Measurements from ENCODE around the gene THAP10. TPM values are rescaled to one million over a fixed set of nuclear protein-coding genes. Genes with fewer than 3 reads are reported as not detected.

The THAP10 gene
- polyA plus RNA-seq, 3 donors: 0.12 to 0.30 (median 0.15) TPM

GRCh38 chr15:70863450-70864218 lies 28.6 kb downstream of the THAP10 start:
- H2AFZ ChIP-seq (ENCODE audit: insufficient read depth, low read depth, low read length, poor library complexity, severe bottlenecking): no peak overlapping the region
- no peak overlapping the region for H3K4me3 Mint-ChIP-seq
- no peak overlapping the region for H3K27ac Mint-ChIP-seq
- H3K4me3 ChIP-seq (replicated peaks in 1 of 3; ENCODE audit: low read depth in 2 of 3, low read length in 3 of 3): no peak overlapping the region
- no peaks in the 10 kb centered on the region for H3K36me3 ChIP-seq (replicated peaks in 1 of 2; ENCODE audit: control insufficient read depth in 1 of 2, insufficient read depth in 2 of 2, low read length in 2 of 2)
- H3K27me3 Mint-ChIP-seq (ENCODE audit: low read depth in 3 of 3): peaks cover 2 to 5% (median 4%) of the 10 kb centered on the region in 3 donors
- intact Hi-C loops (cut with micrococcal nuclease): no loop called here
- H3K4me2 ChIP-seq (replicated peaks; ENCODE audit: extremely low read depth, low read length, poor library complexity, severe bottlenecking): no peak overlapping the region
- no peaks in the 10 kb centered on the region for H3K4me1 Mint-ChIP-seq
- H3K9me3 ChIP-seq (replicated peaks in 1 of 2; ENCODE audit: control insufficient read depth in 1 of 2, insufficient read depth in 1 of 2, low read length in 2 of 2): no peaks in the 10 kb centered on the region
- H3K4me1 ChIP-seq (ENCODE audit: control insufficient read depth in 1 of 2, insufficient read depth in 2 of 2, low read length in 2 of 2): no peaks in the 10 kb centered on the region
- DNase-seq: no peak
- H3K27ac ChIP-seq (ENCODE audit: low read depth in 1 of 2, low read length in 2 of 2): no peak overlapping the region
- no peaks in the 10 kb centered on the region for H3K36me3 Mint-ChIP-seq
- TF ChIP-seq, protein P1, sequence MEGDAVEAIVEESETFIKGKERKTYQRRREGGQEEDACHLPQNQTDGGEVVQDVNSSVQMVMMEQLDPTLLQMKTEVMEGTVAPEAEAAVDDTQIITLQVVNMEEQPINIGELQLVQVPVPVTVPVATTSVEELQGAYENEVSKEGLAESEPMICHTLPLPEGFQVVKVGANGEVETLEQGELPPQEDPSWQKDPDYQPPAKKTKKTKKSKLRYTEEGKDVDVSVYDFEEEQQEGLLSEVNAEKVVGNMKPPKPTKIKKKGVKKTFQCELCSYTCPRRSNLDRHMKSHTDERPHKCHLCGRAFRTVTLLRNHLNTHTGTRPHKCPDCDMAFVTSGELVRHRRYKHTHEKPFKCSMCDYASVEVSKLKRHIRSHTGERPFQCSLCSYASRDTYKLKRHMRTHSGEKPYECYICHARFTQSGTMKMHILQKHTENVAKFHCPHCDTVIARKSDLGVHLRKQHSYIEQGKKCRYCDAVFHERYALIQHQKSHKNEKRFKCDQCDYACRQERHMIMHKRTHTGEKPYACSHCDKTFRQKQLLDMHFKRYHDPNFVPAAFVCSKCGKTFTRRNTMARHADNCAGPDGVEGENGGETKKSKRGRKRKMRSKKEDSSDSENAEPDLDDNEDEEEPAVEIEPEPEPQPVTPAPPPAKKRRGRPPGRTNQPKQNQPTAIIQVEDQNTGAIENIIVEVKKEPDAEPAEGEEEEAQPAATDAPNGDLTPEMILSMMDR (IDR thresholded peaks at IDR 0.05): no peak
- WGBS (ENCODE audit: insufficient coverage): 83% methylated on average over 1 of the region's 4 CpGs
- no peaks in the 10 kb centered on the region for H3K79me2 ChIP-seq (ENCODE audit: insufficient read depth, low read length)
- H4K20me1 ChIP-seq (ENCODE audit: insufficient read depth, low read length): no peaks in the 10 kb centered on the region
- H3K9me3 Mint-ChIP-seq: peaks cover 0 to 2% (median 0%) of the 10 kb centered on the region in 7 donors
- peaks cover 2 to 7% of the 10 kb centered on the region in 2 donors for H3K27me3 ChIP-seq (ENCODE audit: control insufficient read depth in 2 of 2, insufficient read depth in 2 of 2, low read length in 2 of 2)
- no peak overlapping the region for H3K9ac ChIP-seq (ENCODE audit: insufficient read depth, low read length, poor library complexity, severe bottlenecking)

DNA sequence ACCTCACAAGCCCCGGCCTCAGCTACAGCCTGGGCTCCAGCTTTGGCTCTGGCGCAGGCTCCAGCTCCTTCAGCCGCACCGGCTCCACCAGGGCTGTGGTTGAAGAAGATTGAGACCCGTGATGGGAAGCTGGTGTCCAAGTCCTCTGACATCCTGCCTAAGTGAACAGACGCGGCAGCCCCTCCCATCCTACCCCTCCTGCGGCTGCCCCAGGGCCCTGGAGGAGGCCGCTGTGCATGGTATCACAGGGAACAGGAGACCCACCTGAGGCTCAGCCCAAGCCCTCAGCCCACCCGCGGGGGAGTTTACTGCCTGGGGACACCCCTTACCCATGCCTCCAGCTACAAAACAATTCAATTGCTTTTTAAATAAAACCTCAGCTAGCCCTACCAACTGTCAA lies 32.2 kb downstream of the THAP10 start:
- intact Hi-C loops (cut with micrococcal nuclease): no loop called here
- no peaks in the 10 kb centered on the region for H3K36me3 Mint-ChIP-seq
- H3K27ac Mint-ChIP-seq: no peak overlapping the region
- Histone ChIP-seq H4K20me1 (ENCODE audit: insufficient read depth, low read length) (no peaks in the 10 kb centered on the region), H3K9me3 (replicated peaks in 1 of 2; ENCODE audit: control insufficient read depth in 1 of 2, insufficient read depth in 1 of 2, low read length in 2 of 2) (no peaks in the 10 kb centered on the region), H3K4me3 (replicated peaks in 1 of 3; ENCODE audit: low read depth in 2 of 3, low read length in 3 of 3) (no peak overlapping the region), H3K27ac (ENCODE audit: low read depth in 1 of 2, low read length in 2 of 2) (no peak overlapping the region), H3K79me2 (ENCODE audit: insufficient read depth, low read length) (no peaks in the 10 kb centered on the region), H3K36me3 (replicated peaks in 1 of 2; ENCODE audit: control insufficient read depth in 1 of 2, insufficient read depth in 2 of 2, low read length in 2 of 2) (no peaks in the 10 kb centered on the region), H3K9ac (ENCODE audit: insufficient read depth, low read length, poor library complexity, severe bottlenecking) (no peak overlapping the region), H3K4me2 (replicated peaks; ENCODE audit: extremely low read depth, low read length, poor library complexity, severe bottlenecking) (no peak overlapping the region), H3K27me3 (ENCODE audit: control insufficient read depth in 2 of 2, insufficient read depth in 2 of 2, low read length in 2 of 2) (peaks cover 14 to 22% of the 10 kb centered on the region in 2 donors), H3K4me1 (ENCODE audit: control insufficient read depth in 1 of 2, insufficient read depth in 2 of 2, low read length in 2 of 2) (no peaks in the 10 kb centered on the region), H2AFZ (ENCODE audit: insufficient read depth, low read depth, low read length, poor library complexity, severe bottlenecking) (no peak overlapping the region)
- 85% methylated on average over 10 of the region's 11 CpGs for WGBS (ENCODE audit: insufficient coverage)
- H3K4me1 Mint-ChIP-seq: no peaks in the 10 kb centered on the region
- peaks cover 16 to 31% (median 24%) of the 10 kb centered on the region in 3 donors for H3K27me3 Mint-ChIP-seq (ENCODE audit: low read depth in 3 of 3)
- TF ChIP-seq, protein P1 (IDR thresholded peaks at IDR 0.05): no peak
- DNase-seq: no peak
- H3K4me3 Mint-ChIP-seq: no peak overlapping the region
- H3K9me3 Mint-ChIP-seq: peaks cover 0 to 2% (median 0%) of the 10 kb centered on the region in 7 donors
